DMS53 treated with DMSO at 0.1 percent for 48 hours (cell line): ENCODE data around the gene CMIP.

ENCODE experiments used
- DNase-seq: peaks from one replicate; lab custom pipeline; 2025; ENCODE audit not compliant: unreplicated experiment; lab: John Stamatoyannopoulos, UW

Gene CMIP

DNA sequence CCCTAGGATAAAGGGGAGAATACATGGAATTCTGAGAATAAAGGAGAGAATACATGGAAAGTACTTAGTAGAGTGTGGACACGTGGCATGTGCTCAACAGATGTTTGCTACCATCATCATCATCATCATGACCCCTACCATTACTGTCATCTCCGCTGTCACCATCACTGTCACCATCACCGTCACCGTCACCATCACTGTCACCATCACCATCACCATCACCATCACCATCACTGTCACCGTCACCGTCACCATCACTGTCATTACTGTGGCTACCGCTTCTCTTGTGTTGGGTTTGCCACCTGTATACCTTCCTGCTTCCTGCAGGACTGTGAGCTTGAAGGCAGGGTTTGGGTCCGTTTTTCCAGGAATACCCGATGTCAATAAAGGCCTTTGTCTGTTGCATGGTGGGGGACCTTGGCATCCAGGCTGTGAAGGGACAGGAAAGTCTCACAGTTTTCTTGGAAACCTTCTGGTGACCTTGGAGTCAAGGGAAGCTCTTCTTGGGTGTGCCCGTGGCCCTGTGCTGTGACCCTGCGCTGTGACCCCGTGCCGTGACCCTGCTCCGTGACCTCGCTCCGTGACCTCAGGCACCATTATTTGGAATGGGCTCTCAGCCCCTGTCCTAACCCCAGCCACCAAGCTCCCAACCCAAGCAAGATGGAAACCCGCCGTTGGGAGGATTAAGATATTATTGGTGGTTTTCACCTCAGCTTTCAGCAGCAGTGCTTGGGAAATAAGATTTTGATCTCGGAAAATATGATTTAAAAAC, 14.4 kb downstream of the CMIP start:
- no peak for DNase-seq

GRCh38 chr16:81460075-81460474, 15.5 kb downstream of the CMIP start:
- DNase-seq: no peak

DNA sequence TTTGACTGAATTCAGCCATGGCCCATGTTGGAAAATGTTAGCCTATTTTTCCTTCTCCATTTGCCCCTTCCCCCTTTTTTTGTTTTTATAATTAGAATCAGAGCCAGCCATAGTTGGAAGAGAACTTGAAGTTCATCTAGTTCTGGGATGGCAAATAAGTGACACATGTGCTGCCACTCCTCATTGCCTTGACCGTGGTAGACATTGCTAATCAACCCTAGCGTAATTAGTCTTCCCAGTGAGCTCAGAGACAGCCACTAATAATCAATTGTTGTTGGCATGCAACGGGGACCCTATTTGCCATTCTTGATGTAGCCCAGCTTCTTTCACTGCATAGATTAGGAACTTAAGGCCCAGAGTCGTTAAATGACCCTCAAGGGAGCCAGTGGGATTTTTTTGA, 16.6 kb downstream of the CMIP start:
- DNase-seq: no peak

DNA sequence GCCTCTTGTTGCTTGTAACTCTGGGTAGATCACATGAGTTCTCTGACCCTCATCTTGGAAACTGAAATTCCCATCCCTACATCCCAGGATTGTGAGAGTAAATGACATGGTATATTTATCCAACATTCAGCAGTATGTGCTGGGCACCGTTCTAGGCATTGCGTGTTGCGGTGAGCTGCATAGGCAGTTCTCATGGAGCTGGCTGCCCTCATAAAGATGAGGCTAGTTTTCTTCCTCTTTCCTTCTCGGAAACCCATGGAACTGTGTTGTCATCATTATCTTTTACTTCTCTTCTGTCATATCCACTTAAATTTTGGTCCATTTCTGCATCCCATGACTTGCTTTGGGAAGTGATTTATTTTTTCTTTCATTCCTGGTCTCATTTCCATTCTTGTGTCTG, 17.2 kb downstream of the CMIP start:
- DNase-seq: no peak

DNA sequence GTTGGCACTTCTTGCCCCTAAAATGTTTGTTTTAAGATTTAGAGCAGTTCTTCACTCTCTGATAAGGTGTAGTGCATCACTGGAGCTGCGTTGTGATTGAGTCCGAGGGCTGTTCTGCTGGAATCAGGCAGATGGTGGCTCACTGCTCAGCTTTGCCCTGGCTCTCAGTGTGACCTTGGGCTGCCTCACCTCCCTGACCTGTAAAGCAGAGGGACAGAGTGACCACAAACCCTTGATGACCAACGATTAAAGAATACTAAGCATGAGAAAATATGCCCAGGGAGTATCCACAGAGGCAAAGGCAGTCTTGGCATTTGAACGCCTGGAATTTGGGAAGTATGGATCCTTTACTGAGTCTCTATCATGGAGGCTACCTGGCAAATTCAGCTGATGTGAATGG, 18.1 kb downstream of the CMIP start:
- no peak for DNase-seq

GRCh38 chr16:81463296-81463890, 18.8 kb downstream of the CMIP start:
- no peak for DNase-seq

DNA sequence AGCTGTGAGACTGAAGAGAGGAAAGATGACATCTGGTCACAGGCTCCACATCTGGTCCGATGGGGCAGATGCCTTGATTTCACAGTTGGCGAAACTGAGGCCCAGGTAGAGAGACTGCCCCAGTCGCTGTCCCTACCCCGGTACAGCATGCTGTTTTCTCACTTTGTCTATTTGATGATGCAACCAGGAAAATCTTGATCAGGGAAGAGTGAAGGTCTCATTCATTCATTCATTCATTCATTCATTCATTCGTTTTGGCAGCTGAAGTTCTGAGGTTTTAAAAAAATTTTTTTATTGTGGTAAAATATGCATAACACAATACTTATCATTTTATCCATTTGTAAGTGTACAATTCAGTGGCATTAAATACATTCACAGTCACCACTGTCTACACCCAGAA, 19.7 kb downstream of the CMIP start:
- DNase-seq: no peak

GRCh38 chr16:81465375-81465943, 20.9 kb downstream of the CMIP start:
- no peak for DNase-seq

- DNase-seq: no peak
These were observed 21.9 kb downstream of the CMIP start for GRCh38 chr16:81466356-81466980.

DNA sequence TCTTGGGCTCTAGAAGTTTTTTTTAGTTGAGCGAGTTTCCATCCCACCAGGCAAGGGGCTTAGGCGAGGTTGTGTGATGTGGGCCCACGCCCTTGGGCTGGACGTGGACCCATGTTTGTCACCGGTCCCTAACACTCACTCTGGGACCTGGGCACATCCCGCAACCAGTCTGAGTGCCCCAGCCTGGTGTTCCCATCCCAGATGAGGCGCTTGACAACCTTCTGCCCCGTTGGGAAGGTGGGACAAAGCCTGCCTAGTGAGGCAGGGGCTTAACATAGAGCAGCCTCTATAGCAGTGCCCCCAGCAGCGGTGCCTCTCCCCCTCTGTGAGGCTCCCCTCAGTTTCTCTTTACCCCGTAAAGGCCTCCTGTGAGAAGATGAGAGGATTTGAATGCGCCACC, 22.5 kb downstream of the CMIP start:
- DNase-seq: no peak

DNA sequence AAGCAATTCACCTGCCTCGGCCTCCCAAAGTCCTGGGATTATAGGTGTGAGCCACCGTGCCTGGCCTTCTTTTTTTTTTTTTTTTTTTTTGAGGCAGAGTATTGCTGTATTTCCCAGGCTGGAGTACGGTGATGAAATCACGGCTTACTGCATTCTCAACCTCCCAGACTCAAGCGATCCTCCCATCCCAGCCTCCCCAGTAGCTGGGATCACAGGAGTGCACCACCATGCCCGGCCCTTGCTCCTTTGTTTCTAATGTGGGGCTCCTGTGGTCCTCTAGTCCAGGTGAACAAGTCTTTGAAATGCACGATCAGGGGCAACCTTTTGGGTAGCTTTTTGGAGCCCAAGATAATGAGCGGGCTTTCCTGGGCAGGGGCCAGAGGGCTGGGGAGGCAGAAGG, 23.2 kb downstream of the CMIP start:
- DNase-seq: no peak

GRCh38 chr16:81468269-81468902, 23.8 kb downstream of the CMIP start:
- no peak for DNase-seq

GRCh38 chr16:81469183-81469677, 24.6 kb downstream of the CMIP start:
- no peak for DNase-seq

GRCh38 chr16:81469710-81470535, 25.3 kb downstream of the CMIP start:
- DNase-seq: no peak

- DNase-seq: no peak
These were observed 26.4 kb downstream of the CMIP start for GRCh38 chr16:81470796-81471636.

DNA sequence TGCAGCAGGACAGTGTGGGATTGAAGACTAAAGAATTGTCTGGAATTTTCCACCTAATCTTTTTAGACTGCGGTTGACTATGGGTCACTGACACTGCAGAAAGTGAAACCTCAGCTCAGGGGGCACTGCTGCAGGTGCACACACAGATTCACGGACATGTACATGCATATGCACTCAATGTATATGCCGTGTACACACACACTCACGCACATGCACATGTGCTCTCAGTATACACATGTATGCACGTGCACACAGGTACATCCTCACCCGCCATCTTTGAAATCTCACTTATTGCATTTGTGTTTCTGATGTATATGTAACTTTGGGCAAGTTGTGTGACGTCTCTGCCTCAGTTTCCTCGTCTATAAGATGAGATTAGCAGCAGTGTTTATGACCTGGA, 27.3 kb downstream of the CMIP start:
- no peak for DNase-seq

DNA sequence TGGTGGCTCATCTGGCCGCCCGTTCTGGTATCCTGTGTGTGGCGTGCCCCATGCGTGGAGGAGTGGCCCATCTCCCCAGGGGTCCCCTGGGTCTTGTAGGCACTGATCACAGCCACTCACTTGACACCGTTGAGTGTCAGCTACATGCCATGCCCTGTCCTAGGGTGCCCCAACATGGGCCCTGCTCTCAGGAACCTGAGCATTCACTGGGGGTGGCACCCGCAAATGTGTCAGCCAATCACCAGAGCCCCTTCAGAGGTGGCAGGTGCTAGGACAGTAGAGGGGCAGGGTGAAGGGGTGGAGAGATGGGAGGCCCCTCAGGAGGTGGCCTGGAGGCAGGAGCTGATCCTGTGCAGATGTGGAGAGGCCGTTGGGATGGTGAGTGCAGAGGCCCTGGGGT, 27.8 kb downstream of the CMIP start:
- no peak for DNase-seq

GRCh38 chr16:81473066-81473488, 28.5 kb downstream of the CMIP start:
- no peak for DNase-seq

- DNase-seq: no peak
These were observed 28.9 kb downstream of the CMIP start for GRCh38 chr16:81473558-81473957.
